ENCODE measurements around the gene LRRC49.
"Not testable (repeated sequence)": the region's sequence is repeated elsewhere in the genome, so short reads cannot be mapped to it uniquely, and the experiment has no call there.

Gene LRRC49, protein sequence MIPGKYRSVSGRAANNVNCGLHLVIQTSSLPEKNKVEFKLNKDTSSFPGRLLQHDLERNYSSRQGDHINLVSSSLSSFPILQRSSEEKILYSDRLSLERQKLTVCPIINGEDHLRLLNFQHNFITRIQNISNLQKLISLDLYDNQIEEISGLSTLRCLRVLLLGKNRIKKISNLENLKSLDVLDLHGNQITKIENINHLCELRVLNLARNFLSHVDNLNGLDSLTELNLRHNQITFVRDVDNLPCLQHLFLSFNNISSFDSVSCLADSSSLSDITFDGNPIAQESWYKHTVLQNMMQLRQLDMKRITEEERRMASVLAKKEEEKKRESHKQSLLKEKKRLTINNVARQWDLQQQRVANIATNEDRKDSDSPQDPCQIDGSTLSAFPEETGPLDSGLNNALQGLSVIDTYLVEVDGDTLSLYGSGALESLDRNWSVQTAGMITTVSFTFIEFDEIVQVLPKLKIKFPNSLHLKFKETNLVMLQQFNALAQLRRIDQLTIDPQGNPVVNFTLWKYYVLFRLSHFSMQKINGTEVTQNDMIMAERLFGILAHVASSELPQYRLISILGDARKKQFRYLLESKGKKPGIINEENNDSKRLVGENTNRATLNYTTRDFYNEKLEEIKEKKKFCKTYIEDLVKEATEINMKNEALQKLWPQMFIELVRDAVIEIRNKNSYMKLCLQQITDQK

DNA sequence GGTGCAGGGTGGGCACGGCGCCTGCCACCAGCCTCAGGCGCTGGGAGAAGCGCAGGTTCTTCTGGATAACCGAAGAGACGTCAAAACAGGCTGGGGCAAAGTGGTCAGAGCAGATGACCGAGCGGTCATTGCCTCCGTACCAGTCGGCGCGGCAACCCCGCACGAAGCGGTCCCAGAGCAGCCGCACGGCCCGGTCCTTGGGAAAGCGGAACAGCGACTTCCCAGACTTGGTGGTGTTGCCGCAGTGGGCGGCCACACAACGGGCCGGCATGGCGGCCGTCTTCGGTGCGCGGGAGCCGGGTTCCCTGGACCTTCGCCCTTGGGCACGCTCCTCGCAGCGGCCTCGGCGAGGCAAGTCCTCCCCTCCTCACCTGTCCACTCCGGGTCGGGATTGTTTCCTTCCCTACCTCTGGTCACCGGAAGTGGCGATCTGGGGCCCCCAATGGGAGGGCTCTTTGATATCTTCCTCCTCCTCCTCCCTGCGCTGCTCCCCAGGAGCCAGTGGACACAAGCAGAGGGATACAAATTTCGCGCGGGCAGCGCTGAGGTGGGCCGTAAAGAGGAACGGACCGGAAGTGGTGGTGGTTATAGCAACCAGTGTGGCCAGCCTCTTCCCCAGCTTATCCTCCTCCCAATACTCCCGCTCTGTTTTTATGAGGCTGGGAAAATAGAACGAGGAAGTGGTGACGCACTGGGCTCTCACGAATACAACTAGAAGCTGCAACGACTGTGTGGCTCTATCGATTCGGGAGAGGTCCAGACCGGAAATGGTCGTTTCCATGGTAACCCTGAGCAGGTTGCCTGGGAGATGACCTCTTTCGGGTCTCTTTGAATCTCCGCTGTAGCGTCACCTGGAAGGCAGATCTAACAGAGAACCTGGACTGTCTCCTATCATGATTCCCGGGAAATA lies at the start of gene LRRC49, which contains the start of gene THAP10:
Gene LRRC49, plus strand, starts transcription at position 825 of the 910 bp plus-strand sequence. Its CDS starts 69 bp downstream, at position 894.
Gene THAP10, minus strand, starts transcription at position 432 of the 910 bp plus-strand sequence. Its CDS starts 161 bp downstream, at position 271.
- DNase-seq (ENCODE audit: extremely low read depth in 1 of 2, low read depth in 1 of 2) = no peak

DNA sequence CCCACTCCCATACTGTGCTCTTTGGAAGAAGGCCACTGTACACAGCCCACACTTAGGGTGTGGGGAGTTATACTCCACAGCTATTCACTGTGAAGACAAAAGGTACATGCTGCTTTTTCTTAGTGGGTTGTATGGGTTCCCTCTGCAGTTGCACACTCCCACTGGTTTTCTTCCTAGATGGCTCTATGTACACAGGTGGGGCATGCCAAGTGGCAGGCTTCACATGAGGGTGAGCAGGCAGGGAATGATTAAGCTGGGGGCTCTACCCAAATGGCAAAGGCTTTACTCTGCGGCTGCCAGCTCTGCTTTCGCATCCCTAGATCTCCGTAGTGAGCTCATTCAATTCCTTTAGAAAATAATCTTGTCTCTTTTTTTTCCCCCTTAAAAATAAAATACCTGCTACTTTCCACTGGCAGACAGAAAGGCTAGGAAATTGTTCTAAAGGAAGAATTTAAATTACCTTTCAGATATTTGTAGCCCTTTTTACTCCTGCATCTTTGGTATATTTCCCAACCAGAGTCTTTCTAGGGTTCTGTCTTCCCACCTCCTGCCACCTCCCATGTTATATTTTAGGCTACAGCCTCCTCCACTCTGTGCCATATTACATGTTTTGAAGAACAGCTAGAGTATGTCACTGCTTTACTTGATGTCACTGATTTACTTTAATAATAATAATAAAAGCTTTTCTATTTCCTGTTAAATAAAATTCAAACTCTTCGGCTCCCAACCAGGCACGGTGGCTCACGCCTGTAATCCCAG lies 46.8 kb upstream of the LRRC49 start:
- DNase-seq (ENCODE audit: extremely low read depth in 1 of 2, low read depth in 1 of 2) = no peak

DNA sequence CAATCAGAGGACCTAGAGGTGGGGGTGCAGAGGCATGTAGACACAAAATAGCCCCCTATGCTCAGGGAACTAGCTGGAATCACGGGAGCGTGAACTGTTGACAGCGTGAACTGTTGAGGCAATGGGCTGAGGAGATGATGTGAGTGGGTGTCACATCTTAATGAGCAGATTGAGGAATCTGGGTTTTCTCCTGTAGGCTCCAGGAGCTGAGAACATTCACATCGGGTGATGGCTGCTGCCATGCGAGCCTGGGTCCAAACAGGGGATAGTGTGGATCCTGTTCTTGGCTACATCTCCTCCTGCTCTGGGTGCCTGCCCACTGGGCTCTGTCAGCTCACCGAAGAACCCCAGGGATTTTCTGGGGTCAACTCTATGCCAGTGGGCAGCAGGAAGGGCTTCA lies 40.7 kb upstream of the LRRC49 start:
- no peak for DNase-seq (ENCODE audit: extremely low read depth in 1 of 2, low read depth in 1 of 2)

DNA sequence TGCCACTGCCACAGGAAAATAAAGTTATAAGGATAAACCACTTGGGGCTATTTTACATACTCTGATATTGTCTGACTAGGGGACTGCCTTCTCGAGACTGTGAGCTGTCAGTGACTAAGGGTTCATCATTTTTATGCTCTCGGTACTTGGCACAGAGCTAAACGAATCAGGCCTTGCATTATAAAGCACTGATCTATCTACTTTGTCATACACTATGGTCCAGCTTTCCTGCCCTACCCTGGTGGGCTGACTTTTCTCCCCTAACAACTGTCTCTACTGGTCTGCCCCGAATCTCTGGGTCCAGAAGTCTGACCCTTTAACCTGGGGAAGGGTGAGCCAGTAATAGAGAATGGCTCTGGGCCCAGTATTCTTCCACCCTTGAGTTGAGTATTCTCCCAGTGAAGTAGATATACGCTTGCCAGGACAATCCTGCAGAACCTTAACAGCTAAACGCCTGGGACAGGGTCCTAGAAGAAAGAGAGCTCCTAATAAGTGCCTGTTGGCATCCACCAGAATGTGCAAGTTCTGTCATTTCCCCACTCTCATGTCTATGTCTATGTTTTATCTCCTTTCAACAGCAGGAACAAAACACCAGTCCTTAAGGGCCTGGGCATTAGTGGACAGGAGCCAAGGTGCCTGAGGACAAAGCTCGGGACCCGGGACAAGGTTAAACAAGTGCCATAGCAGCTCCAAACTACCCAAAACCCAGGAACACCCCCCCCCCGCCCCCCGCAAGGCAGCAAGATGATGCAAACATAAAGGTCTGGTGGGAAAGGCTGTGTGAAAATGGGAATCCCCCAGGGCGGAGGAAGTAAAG lies 39.9 kb upstream of the LRRC49 start:
- no peak for DNase-seq (ENCODE audit: extremely low read depth in 1 of 2, low read depth in 1 of 2)

DNA sequence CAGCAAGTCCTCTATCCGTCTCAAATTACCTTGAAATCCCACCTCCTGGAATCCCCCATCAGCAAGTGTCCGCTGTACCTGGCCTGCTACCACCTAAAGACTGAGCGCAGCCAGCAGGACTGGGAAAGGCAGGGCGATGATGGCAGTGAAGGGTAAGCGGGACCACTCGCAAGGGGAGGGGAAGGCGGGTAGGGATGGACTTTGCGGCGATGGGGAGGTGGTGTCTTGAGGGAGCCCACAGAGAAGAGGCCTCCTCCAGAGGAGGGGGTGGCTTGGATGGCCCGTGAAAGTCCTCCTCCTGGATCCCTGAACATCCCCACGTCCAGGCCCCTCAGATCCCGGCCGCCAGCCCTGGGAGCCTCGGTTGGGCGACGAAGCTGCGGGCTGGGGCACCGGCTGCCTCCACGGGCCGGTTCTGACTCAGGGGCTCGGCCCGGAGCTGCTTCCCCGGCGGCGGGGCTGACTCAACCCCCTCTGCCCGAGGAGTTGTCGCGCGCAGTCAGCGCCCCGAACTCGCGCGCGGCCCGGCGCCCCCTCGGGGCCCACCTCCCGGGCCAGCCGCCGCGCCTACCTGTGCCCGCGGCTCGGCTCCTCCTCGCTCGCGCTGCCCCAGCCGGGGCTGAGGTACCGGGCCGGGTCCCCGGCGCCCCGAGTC lies 39.2 kb upstream of the LRRC49 start:
- DNase-seq (ENCODE audit: extremely low read depth in 1 of 2, low read depth in 1 of 2) = no peak

DNA sequence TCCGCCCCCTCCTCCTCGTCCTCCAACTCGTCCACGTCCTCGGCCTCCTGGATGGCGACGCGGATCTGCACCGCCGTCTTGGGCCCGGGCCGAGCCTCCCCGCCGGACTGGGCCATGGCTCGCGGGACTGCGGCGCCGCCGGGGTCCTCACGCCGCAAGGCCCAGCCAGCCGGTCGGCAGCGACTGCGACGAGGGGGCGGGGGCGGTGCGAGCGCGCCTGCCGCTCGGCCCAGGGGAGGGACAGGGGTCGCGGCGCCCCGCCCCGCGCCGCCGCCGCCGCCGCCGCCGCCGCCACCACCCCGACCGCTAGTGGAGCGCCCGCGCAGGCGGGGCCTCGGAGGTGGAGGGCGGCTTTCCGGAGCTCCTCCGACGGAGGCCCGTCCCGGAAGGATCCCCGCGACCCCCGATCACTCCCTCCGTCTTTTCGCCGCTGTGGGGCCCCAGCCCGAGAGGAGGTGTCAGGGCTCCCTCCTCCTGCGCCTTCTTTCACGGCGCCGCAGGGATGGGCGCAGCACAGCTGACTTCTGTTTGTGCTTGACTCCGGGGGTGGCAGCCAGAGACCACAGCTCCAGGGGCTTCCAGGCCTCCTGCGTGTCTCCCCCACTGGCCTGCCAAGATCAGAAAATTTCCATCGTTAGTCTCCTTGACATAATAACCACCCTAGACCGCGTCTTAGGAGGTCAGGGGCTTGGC lies 38.5 kb upstream of the LRRC49 start, which contains the start of gene LARP6:
Gene LARP6, minus strand, starts transcription at position 185 of the 693 bp plus-strand sequence. Its CDS starts 69 bp downstream, at position 116.
- DNase-seq (ENCODE audit: extremely low read depth in 1 of 2, low read depth in 1 of 2) = no peak

DNA sequence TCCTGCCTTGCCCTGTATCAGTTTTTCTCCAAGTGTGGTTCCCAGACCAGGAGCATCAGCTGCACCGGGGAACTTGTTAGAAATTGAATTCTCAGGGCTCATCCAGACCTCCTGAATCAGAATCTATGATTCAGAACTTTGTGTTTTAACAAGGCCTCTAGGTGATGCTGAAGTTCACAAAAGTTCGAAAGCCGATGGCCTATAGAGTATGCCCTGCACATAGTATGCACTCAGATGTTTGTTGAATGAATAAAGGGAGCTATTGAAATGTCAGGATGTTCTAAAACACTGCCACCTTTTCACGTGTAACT lies 38.0 kb upstream of the LRRC49 start:
- no peak for DNase-seq (ENCODE audit: extremely low read depth in 1 of 2, low read depth in 1 of 2)

DNA sequence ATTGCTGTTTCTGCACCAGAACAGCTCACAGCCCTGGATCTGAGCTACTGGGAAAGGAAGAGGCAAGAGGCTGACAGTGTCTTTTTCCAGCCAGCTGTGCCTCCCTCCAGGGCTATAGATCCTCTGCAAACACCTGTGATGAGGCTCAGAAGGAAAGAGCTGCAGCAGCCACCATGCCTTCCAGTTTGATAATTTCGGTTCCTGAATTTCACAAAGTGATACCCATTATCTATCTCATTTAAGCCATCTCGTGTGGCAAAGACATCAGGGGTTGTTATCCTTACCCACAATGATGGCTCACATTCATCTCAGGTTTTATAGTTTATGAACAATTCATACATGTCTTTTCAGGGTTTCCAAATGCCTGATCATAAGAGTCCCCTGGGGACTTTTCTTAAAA lies 36.9 kb upstream of the LRRC49 start:
- no peak for DNase-seq (ENCODE audit: extremely low read depth in 1 of 2, low read depth in 1 of 2)

DNA sequence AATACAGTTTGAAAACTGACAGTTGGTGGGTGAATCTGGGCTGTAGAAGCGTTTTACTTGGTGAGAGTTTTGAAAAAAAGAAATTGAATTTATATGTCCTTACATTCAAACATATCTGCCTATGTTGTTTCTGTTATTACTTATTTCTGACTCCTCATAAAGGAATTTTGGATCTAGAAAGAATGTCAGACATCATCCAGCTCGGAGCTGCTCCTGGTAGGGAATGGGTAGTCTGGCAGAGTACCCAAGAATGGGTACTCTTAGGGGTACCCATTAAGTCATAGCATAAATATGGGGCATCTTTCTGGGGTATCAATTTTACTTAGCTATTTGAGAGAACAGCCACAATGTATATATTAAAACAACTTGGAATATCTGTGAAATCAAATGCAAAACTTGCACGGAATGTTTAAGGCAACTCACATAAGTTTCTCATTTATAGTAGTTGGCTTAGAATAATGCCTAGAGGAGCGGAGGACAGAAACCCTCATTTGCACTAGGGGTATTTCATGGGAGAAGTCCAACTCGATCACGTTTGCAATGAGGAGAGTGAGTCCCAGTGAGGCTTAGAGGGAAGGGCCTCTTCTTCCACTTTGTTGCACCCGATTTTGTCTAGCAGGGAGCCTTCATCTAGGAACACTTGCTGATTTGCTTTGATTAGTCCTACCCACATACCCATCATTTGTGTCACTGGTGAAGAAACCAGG lies 36.3 kb upstream of the LRRC49 start:
- DNase-seq (ENCODE audit: extremely low read depth in 1 of 2, low read depth in 1 of 2) = no peak

DNA sequence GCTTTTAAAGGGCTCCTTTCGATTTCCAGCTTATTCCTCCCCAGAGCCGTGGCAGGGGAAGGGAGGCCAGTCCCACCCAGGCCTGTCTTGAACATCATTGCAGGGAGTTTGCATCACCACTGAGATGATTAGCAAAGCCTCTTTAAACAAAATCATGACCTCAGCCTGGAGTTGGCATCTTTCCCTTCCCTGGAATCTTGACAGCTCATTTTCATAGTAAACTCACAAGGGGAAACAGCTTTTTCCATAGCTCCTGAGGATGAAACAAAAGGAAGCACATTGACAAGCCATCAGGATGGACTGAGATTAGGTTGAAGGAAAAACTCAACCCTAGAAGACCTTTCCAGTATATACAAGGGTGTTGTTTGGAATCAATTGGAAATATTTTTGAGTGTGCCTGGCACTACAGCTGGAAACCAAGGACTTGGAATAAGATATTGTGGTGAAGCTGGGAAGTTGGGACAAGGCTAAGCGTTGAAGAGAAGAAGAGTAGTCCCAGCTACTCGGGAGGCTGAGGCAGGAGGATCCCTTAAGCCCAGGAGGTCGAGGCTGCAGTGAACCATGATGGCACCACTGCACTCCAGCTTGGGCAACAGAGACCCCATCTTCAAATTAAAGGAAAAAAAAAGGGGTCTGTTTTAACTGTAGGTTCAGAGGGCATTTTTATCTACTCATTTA lies 35.6 kb upstream of the LRRC49 start:
- no peak for DNase-seq (ENCODE audit: extremely low read depth in 1 of 2, low read depth in 1 of 2)

DNA sequence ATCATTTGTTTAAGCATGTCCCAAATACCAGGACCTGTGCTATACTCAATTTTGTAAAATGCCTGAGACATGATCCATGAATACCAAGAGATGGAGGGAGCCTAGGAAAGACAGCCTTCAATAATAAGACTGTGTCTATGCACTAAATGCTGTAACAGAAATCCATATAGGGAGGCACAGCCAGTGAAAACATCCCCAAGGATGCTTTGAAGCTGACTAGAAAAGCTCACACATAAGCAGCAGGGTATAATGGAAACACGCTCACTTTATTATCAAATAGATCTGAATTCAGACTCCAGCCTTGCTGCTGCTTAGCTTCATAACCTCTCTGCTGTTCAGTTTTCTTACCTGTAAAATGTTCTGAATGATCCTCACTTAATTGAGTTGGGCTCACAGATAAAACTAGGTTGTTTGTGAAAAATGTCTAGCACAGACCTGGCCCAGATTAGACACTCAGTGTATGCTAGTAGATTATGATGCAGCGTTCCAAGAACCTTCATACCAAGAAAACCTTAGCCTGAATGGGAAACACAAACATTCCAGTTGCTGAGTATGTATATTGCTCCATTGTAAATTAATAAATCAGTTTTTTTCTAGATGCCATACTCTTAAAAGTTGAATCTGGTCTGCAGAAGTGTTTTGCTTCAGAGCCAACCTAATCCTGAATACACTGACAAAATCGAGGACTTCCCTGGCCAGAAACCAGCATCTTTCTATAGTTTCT lies 34.9 kb upstream of the LRRC49 start:
- DNase-seq (ENCODE audit: extremely low read depth in 1 of 2, low read depth in 1 of 2) = no peak

DNA sequence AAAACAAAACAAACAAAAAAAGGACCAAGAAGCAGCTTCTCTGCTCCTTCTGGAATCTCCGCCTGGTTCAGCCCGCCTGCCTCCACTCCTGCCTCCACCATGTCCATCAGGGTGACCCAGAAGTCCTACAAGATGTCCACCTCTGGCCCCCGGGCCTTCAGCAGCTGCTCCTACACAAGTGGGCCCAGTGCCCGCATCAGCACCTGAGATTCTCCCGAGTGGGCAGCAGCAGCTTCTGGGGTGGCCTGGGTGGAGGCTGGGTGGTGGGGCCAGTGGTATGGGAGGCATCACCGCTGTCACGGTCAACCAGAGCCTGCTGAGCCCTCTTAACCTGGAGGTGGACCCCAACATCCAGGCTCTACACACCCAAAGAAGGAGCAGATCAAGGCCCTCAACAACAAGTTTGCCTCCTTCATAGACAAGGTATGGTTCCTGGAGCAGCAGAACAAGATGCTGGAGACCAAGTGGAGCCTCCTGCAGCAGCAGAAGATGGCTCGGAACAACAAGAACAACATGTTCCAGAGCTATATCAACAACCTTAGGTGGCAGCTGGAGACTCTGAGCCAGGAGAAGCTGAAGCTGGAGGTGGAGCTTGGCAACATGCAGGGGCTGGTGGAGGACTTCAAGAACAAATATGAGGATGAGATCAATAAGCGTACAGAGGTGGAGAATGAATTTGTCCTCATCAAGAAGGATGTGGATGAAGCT lies 33.9 kb upstream of the LRRC49 start:
- not testable (repeated sequence) for DNase-seq (ENCODE audit: extremely low read depth in 1 of 2, low read depth in 1 of 2)

DNA sequence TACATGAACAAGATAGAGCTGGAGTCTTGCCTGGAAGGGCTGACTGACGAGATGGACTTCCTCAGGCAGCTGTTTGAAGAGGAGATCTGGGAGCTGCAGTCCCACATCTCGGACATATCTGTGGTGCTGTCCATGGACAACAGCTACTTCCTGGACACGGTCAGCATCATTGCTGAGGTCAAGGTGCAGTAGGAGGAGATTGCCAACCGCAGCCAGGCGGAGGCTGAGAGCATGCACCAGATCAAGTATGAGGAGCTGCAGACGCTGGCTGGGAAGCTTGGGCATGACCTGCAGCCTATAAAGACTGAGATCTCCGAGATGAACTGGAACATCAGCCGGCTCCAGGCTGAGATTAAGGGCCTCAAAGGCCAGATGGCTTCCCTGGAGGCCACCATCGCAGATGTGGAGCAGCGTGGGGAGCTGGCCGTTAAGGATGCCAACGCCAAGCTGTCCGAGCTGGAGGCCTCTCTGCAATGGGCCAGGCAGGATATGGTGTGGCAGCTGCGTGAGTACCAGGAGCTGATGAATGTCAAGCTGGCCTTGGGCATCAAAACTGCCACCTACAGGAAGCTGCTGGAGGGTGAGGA lies 33.2 kb upstream of the LRRC49 start:
- no peak for DNase-seq (ENCODE audit: extremely low read depth in 1 of 2, low read depth in 1 of 2)

DNA sequence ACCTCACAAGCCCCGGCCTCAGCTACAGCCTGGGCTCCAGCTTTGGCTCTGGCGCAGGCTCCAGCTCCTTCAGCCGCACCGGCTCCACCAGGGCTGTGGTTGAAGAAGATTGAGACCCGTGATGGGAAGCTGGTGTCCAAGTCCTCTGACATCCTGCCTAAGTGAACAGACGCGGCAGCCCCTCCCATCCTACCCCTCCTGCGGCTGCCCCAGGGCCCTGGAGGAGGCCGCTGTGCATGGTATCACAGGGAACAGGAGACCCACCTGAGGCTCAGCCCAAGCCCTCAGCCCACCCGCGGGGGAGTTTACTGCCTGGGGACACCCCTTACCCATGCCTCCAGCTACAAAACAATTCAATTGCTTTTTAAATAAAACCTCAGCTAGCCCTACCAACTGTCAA lies 32.6 kb upstream of the LRRC49 start:
- DNase-seq (ENCODE audit: extremely low read depth in 1 of 2, low read depth in 1 of 2) = no peak

DNA sequence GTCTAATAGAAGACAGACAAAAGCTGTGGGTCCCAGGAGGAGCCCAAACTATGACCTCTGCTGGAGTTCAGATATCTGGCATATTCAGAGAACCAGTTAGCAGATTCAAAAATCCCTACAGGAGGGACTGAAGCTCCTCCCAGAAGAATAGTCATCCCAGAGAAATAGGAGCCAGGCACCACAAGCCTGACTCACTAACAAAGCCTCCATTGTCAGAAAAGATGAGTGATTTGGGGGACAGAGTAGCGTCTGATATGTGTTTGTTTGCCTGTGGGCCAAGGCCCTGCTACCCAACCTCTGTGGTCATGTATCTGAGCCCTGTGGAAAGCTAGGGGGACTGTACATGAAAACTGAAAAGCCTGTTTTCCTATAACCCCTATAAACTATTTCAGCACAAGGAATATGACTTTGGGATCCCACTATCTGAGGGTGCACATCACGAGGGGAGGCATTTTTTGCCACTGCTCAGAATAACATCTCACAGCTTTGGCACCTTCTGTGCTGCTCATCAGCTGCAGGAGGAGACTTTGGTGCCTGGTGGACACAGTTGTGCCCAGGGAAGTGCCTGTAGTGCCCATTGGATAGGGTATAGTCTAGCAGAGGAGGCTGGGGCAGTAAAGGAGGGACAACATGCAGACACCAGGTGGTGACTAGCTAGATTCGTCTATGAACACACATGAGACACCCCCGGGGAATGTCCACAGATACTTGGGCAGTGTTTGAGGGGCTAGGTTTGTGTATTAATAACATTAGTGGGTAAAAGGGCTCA lies 29.0 kb upstream of the LRRC49 start:
- no peak for DNase-seq (ENCODE audit: extremely low read depth in 1 of 2, low read depth in 1 of 2)

Measured in activated CD8-positive, alpha-beta memory T cell treated with anti-CD3 and anti-CD28 coated beads for 1 hour (primary cell).